ENCODE results near the gene OPCML.

Gene OPCML

DNA sequence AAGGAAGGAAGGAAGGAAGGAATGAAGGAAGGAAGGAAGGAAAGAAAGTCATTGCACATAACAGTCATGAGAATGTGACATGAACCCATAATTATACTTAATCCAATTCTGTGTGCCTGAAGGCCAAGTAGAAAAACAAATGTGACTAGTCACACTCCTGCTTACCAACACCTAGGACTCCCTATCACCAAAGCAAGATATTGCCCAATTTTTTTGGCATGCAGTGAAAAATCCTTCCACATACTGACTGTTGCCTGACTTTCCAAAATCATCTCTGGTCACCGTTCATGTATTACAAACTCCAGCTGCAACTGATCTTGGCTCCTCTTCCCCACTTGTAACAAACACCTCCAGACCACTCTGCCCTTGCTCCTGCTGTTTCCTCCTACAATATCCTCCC is 516.8 kb downstream of the OPCML start:
- DNase-seq: no peak

DNA sequence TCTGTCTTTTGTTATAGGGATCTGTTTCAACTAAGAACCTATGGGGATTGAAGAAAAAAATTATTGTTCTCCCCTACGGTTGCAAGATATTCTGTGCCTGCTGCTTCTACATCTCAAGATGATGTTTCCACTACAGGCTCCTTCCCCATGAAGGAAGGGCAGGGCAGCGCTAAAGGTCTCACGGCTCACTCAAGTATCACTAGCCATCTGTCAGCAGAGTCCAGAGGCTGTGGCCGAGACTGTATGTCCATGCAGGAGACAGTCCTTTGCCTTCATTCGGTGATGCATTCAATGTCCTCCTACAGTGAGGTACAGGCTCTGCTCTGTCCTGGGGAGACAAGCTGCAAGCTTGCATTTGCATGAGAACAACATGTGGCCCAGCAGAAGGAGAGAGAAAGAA is 518.0 kb downstream of the OPCML start:
- no peak for DNase-seq

DNA sequence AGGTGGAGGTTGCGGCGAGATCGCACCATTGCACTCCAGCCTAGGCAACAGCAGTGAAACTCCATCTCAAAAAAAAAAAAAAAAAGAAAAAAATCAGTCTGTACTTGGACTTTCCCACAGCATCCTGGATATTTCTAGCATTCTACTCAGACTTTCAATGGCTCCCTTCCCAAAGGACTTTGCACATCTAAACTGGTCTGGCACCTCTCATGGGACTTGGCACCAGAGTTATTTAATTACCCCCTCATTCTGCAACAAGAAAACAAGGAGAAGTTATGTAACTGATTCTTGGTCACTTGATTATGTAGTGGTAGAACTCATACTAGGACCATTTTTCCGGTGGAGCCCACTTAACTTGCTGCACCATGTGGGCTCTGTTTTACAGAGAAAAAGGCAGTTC is 519.5 kb downstream of the OPCML start:
- no peak for DNase-seq

DNA sequence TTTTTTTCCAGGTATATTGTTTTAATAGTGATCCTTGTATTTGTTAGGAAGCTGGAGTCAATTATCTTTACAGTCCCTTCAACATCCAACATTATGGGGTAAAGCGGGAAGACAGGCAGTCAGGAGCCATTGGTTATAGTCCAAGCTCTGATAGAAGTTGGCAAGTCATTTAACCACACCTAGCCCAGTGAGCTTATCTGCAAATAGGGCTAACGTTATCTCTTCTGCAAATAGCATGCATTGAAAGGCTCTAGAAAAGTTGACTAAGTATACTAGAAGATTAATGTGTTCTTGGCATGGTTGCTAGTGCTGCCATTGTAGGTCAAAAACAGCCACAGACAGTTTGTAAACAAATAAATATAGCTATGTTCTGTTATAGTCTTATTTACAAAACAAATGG is 520.7 kb downstream of the OPCML start:
- DNase-seq: no peak

DNA sequence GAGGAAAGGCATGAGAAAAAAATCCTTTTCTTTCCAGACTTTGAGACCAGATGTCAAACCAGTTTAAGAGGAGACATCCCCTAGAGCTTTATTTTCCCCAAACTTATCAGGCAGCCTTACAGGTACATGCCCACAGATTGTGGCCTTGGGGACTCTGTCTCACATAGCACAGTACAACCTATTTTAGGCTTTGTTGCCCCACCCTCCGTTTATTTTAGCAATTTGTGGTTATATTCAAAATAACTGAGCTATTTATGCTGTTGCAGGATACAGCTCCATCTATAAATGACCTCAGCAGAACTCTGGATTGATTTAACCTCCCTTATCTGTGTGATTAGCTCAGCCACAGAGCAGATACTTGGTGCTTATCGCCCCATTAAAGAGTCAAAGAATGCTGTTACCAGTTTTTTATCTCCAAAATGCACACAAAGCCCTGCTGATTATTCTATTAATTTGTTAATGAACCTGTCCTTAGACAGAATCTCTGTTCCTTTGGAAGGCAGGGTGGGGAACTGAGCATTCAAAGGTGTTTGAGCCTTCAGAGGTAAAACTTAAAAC is 525.2 kb downstream of the OPCML start:
- DNase-seq: no peak

DNA sequence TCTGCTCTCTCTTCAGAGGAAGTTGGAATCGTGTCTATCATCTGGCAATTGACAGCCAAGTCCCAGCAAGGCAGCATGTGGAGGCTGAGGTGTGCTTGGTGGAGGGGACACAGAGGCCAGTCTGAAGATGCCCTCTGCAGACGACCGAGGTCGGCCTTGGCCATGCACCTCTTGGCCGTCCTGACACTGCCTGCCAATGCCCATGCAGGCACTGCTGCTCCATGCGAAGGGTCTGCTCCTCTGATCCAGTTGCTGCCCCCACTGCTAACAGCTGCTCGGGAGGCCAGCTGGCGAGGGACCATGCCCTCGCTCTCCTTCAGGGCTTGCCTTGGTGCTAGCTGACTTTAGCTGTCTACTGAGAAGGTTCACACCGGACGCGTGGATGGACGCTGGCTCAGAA is 527.9 kb downstream of the OPCML start:
- no peak for DNase-seq

DNA sequence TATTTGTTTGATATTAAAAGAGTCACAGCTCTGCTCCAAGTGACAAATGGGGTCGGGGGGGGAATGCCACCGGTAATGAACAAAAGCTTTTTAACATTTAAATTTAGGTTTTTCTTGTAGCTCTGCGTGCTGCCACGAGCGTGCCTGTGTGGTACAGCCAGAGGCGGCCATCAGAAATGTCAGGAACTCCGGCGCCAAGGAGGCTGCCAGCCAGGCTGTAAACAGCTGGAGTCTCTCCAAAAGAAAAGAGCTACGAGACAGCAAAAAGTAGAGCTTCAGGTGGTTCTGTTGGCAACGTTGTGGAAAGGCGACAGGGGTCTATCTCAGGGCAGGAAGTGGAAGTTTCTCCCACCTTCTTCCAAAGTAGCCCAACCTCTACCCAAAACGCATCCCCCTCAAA is 532.8 kb downstream of the OPCML start:
- DNase-seq: no peak

DNA sequence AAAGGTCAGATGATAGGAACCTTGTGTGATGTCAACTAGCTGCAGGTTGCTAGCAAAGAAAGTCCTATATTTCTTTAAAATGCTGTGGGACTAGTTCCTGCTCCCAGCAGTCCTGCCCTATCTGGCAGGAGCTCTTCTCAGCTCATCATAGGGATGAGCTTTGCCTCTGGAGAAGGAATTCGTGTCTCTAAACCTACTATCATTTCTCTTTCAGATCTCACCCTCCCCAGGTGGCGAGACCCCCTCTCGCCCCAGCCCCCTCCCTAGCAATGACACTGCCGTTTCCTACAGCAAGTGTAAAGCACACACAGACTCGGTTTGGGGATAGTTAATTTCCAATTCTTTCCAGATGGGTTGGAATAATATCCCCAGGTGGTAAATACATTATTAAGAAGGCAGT is 533.3 kb downstream of the OPCML start:
- no peak for DNase-seq

DNA sequence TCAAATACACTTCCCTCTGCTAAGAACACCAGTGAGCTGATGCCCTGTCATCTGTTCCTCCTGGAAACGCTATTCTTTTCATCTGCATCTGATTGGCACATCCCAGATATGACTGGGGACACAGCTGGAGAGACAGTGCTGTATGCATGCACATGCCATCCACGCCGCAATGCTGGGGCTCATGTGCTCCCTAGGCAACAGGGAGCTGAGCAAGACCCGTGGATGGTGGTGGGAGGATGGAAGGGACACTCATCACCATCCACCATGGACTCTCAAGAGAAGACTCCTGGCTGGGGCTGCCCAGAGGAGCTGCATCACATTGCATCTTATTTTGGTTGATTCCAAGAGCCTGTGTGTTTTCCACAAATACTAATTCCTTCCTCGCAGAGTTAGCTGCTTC is 534.9 kb downstream of the OPCML start:
- no peak for DNase-seq

DNA sequence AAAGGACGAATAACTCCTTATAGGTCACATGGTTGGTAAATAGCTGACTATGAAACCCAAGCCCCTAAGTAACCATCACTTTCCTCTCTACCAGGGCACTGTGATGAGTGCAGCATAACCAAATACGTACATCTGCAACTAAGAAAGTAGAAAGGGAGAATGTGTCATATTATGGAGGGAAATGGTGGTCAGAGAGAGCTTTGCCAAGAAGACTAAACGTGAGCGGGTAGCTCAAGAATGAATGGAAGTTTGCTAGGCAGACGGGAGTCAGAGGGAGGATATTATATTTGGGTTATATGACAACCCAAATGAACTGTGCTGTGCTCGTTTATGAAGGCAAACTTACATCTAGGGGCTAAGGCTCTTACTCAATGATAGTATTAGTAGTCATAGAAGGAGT is 537.3 kb downstream of the OPCML start:
- DNase-seq: no peak

DNA sequence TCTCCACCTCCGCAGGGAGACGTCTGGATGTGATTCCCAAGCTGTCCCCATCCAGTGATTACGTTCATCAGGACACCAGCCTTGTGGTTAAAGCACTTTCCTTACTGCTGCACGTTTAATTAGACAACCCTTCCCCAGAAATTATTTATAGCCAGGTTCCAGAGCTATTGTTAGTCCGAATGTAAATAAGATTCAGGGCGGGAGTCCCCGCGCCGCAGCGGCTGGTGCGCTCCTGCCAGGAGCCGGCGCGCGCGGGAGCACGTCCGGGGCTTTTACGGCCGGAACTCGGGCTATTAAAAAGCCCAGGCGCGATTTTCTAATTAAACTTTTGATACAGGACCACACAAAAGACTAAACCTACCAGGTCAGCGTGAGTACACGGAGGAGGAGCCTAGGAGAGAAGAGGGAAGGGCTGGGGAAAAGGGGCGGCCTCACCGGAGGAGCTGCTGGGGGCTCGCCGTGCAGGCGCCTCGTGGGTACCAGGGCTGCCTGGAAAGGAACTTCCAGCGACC is 538.3 kb downstream of the OPCML start:
- DNase-seq: no peak

DNA sequence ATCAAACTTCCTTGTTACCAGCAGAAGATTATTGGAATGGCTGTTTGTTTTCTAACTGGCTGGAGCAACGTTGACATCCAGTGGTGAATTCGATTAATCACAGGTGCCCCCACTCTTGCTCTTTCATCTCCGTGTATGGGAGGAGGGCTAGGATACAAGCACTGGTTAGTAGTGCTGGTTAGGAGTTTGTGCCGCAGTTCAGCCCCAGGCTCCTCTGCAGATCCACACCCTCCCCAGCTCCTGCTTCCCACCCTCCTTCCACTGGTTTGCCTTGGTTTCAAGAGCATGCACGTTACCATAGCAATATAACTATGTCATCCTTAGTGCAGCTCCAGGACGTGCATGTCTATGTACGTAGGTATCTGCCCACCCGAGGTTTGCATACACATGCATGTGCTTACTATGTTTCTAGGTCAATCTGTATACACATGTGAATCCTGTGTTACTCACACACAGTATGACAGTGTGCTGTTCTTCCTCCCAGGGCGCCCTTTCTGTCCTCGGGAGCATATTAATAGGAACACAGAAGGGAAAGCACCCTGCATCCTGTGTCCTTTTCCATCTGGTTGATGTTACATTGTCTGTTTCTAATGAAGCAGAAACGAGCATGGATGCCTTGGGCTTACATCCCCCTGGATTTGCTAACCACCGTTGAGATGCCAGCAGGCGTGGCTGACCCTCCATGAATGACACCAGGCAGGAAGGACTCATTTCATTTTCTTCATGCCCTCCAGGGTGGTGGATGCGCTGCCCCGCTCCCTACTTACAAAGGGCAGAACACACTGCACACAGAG is 539.3 kb downstream of the OPCML start:
- no peak for DNase-seq

DNA sequence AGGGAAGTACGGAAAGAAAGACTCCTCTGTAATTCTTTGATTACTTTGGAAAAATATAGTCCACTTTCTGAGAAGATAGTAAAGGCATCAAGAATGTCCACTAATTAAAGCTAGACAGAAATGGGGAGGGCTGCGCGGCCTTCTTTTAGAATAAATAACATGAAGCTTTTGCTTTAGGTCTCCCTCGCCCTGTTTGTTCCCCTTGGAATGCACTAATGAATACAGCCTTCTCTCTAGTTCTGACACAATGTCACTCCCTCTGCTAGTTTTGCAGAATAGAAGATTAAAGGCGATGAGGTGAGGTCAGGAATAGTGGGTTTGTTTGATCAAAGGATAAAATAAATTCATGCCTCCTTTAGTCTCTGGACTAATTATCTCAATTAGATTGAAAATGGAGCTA is 543.9 kb downstream of the OPCML start:
- DNase-seq: no peak

DNA sequence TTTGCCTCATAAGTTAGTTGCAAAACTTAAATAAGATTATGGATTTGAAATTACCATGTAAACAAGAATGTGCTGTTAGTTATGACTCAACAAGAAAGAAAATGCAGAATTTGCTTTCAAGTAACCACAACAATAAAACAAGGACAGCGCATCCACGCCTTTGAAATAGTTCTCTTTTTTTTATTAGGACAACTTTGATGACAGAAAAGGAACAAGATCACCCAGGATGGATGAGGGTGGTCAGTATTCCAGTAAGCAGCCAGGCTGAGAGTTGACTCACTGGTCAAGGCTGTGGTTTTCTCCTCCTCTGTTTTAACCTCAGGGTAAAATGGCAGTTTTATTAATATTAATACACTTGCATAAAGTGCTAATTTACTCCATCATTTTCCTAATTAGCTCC is 544.4 kb downstream of the OPCML start:
- no peak for DNase-seq

DNA sequence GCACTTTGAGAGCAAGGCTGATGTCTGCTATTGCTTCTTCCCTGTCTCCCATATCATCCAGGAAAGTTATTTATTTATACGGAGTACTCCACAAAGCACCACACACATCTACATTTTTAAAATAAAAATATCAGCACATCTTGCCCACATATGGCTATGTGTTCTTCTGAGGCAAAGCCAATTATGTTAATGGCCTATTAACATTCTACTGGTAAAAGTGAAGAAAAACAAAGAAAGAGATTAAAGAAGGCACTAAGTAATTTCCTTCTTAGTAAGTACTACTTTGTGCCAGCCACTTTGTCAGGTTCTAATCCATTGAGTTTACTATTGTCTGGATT is 548.7 kb downstream of the OPCML start:
- DNase-seq: no peak

DNA sequence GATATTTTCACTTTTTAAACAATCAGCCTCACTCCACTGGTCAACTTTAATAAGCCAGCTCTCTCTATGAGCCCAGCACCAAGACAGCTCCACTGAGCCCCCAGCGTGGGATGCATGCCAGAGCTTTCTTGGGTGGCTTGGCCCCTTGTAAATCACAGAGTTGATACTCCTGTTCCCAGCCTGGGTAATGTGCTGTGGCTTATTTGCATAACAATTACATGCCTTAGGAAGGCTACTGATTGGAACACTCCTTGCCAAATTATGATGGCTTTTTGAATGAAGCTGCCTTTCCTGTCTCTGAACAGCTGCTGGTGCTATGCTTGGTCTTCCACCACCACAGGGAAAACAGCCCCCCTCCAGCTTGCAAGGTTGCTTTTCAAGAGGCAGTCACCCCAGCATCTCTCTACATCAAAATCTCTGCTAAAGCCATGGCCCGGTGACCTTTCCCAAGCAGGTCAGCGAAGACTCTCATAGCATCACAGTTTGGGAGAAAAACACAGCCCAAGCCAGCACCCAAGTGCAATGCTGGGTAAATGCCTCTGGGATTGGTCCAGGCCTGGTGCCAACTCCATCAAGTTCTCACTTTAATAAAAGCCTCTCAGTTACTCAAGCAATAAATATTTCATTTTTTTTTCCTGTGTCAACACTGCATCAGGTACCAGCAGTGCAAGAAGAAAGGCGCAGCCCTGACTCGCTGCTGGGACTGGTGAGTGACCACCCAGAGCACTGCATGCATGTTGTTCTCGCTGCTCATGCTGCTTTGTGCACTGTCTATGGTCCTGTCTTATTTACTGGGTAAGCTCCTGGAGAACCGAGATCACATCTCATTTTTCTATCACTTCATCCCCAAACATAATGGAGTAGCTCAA is 549.3 kb downstream of the OPCML start:
- no peak for DNase-seq

DNA sequence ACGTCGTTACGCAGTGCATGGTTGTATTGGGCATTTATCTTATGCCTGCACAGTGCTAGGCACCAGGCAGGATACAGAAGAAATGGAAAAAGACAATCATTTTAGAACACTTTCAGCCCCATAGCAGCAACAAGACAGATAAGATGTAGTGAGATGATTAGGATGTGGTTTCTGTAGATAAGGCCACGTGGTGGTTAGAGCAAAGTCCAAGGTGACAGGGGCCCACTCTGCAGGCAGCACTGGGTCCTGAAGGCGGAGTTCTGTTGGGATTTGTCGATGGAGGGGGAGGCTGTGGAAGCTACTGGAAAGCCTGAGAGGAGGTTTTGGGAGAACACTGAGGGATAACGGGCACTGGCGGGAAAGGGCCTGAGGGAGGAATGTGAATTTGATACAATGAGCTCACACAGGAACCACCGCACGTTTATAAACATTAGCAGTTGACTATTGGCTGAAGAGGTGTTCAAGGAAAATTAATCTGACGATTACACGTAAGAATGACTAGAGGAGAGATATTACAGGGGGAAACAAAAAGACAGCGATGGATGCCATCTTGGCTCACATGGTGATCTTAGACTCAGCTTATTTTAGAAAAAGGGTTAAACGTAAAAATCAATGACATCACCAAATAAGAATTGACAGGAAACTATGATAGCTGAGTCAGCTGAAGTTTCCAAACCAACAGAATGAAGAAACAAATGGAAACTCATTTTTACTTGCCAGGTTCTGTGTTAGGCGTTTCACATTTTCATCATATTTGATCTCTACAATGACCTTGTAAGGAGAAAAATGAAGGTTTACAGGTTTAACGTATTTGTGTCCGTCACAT is 551.0 kb downstream of the OPCML start:
- DNase-seq: no peak

DNA sequence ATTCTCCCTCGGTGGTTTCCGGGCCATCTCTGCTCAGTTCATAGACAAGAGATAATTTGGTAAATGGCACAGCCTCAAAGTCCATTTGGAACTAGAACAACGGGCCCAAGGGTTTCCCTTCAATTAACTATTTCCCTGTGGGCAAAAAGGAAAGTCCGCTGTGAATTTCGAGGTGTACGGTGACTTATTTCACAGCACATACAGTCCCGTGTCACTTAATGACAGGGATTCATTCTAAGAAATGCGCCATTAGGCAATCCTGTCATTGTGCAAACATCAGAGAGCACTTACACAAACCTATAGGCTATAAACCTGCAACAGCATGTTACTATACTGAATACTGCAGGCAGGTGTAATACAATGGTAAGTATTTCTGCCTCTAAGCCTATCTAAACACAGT is 551.6 kb downstream of the OPCML start:
- no peak for DNase-seq

DNA sequence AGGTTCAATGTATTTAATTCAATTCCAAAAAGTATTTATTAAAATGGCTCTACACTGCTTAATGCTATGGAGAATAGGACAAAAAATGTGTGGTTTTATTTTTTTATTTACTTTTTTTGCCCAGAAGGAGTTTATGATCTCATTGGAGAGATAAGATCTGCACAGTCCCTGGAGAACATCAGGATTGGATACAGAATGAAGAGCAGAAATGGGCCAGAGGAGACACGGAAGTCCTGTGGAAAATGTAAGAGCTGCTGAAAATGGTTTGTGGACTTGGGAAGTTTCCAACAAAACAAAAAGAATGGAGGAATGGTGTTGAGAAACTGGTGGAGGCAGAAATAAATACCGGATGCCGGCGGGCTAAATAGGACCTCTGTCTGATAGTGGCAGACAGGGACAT is 554.6 kb downstream of the OPCML start:
- DNase-seq: no peak

DNA sequence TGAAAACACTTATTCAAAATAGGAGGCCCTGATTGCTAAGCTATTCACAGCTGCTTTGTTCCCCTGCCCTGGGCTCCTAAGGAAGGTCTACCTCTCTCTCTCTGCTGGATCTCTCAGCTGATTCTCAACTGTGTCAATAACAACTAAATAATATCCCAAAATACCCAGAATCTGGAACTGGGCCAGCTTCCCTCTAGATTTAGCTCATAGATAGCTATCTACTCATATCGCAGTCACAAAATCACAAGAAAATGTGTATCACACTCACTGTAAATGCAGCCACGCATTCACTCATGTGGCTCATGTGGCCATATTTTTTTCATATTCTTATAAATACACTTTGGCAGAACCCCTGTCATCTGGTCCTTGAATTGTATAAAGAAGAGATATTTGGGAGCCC is 555.1 kb downstream of the OPCML start:
- DNase-seq: no peak

DNA sequence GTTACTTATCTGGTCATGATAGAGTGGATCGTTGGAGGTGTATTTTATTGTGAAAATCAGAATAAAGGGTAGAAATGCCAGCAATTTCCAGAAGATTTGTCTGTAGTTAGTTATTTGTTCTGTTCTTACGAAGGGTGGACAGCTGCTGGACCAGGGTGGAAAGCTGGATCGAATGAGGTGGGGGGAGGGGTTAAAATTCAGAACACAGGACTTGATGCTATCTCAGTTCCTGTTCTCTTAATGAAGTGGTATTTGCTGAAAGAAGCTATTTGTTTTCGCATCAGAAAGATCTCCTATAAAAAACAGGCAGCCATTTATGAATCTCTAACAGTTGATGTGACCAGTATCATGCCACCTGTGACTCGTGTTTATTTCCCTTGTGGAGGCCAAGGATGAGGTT is 556.2 kb downstream of the OPCML start:
- DNase-seq: no peak

DNA sequence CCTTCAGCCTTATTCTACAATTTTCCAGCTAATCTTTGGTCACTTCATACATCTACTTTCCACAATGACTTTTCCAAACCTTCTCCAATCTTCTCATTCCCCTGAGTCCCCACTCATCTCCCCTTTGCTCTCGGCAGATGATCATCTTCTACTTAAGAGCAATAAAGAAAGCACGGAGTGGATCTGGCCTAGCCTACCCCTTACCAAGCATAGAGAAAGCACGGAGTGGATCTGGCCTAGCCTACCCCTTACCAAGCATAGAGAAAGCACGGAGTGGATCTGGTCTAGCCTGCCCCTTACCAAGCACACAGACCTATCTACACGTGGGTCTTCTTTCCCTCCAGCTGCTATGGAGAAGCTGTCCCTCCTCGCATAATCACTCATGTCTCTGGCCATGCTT is 558.6 kb downstream of the OPCML start:
- no peak for DNase-seq

DNA sequence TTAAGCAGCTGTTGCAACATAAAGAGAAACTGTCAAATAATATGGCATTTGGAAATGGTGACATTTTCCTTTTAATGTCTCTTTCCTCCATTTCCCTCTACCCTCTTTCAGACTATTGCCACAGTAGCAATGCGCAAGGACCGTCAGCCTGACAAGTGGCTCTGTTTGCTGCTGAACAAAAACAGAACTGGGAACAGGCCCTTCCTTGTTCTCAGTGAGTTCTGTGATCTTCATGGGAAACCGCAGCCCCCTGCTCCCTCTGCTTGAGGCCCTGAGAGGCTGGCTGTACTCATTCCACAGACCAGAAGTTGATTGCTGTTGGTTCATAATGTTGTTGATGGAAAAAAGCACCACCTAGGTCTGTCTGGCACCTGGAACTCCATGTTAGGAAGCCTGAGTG is 559.7 kb downstream of the OPCML start:
- DNase-seq: no peak

Data from inflammatory macrophage treated with lipopolysaccharide for 1 hour (primary cell).